GM21367 (cell line): Measurements from ENCODE around the gene PCCA.

ENCODE experiments used
- ATAC-seq: cut with Tn5 transposase; IDR thresholded peaks from one replicate; pipeline ENCODE4 v1.9.1; 2021; ENCODE audit not compliant: unreplicated experiment

Gene PCCA

GRCh38 chr13:100451923-100452322, 363.0 kb downstream of the PCCA start:
- no peak for ATAC-seq

- no peak for ATAC-seq
Observed at GRCh38 chr13:100454876-100455275, 366.0 kb downstream of the PCCA start.

- no peak for ATAC-seq
Observed at GRCh38 chr13:100458673-100459072, 369.8 kb downstream of the PCCA start.

GRCh38 chr13:100459747-100460146, 370.9 kb downstream of the PCCA start:
- no peak for ATAC-seq

GRCh38 chr13:100460266-100460665, 371.4 kb downstream of the PCCA start:
- no peak for ATAC-seq

- ATAC-seq = no peak
Observed at GRCh38 chr13:100460791-100461190, 371.9 kb downstream of the PCCA start.

GRCh38 chr13:100461309-100462030, 372.6 kb downstream of the PCCA start:
- no peak for ATAC-seq

GRCh38 chr13:100464006-100464405, 375.1 kb downstream of the PCCA start:
- no peak for ATAC-seq

GRCh38 chr13:100465558-100465957, 376.7 kb downstream of the PCCA start:
- no peak for ATAC-seq

- no peak for ATAC-seq
Observed at GRCh38 chr13:100470866-100471505, 382.1 kb downstream of the PCCA start.

- ATAC-seq = no peak
Observed at GRCh38 chr13:100473087-100473486, 384.2 kb downstream of the PCCA start.

- no peak for ATAC-seq
Observed at GRCh38 chr13:100473501-100474044, 384.7 kb downstream of the PCCA start.

- ATAC-seq = no peak
Observed at GRCh38 chr13:100476963-100477362, 388.1 kb downstream of the PCCA start.

GRCh38 chr13:100478107-100478809, 389.4 kb downstream of the PCCA start:
- no peak for ATAC-seq

- no peak for ATAC-seq
Observed at GRCh38 chr13:100480676-100481075, 391.8 kb downstream of the PCCA start.

- ATAC-seq = no peak
Observed at GRCh38 chr13:100483139-100483538, 394.2 kb downstream of the PCCA start.

- ATAC-seq = no peak
Observed at GRCh38 chr13:100483841-100484381, 395.0 kb downstream of the PCCA start.

- no peak for ATAC-seq
Observed at GRCh38 chr13:100484702-100485101, 395.8 kb downstream of the PCCA start.

GRCh38 chr13:100485265-100485664, 396.4 kb downstream of the PCCA start:
- ATAC-seq = no peak

- no peak for ATAC-seq
Observed at GRCh38 chr13:100490692-100491091, 401.8 kb downstream of the PCCA start.

GRCh38 chr13:100491164-100491842, 402.4 kb downstream of the PCCA start:
- ATAC-seq = no peak
